Liver (tissue), 9 donors: ENCODE results near the gene FBN1. TPM values are rescaled to one million over a fixed set of nuclear protein-coding genes. Genes with fewer than 3 reads are reported as not detected.

Experiments
- DNase-seq: peaks from one replicate; pipeline ENCODE4 v3.0.0-alpha.2; 2017; ENCODE audit warnings: low spot score
- H3K27ac ChIP-seq, 2 donors: one replicate each; pipeline ENCODE4 v1.7.0; 2013; ENCODE audit warnings: inconsistent platforms in 2 of 2, low read length in 2 of 2, control low read depth in 1 of 2, low read depth in 1 of 2, mild to moderate bottlenecking in 1 of 2
- H3K27me3 ChIP-seq, 4 donors: one replicate each; pipeline versions ENCODE4 v1.6.1 to v1.7.0; 2013; ENCODE audit warnings: low read length in 3 of 4, inconsistent platforms in 1 of 4, mild to moderate bottlenecking in 1 of 4, moderate library complexity in 1 of 4; ENCODE audit not compliant: control insufficient read depth in 4 of 4, insufficient read depth in 4 of 4
- H3K36me3 ChIP-seq, 4 donors: one replicate each; pipeline versions ENCODE4 v1.6.1 to v1.7.0; 2013; ENCODE audit warnings: low read length in 3 of 4, mild to moderate bottlenecking in 3 of 4, low read depth in 1 of 4, moderate library complexity in 1 of 4; ENCODE audit not compliant: control insufficient read depth in 4 of 4, insufficient read depth in 3 of 4
- H3K4me1 ChIP-seq, 4 donors: one replicate each; pipeline versions ENCODE4 v1.6.1 to v1.7.0; 2013; ENCODE audit warnings: low read length in 3 of 4, mild to moderate bottlenecking in 3 of 4, moderate library complexity in 1 of 4; ENCODE audit not compliant: control insufficient read depth in 4 of 4, insufficient read depth in 4 of 4
- H3K4me3 ChIP-seq, 3 donors: one replicate each; pipeline versions ENCODE4 v1.6.1 to v1.7.0; 2013; ENCODE audit warnings: low read length in 3 of 3, control low read depth in 1 of 3, low read depth in 1 of 3, mild to moderate bottlenecking in 1 of 3
- H3K9ac ChIP-seq, 2 donors: one replicate each; pipeline ENCODE4 v1.7.0; 2013; ENCODE audit warnings: low read length in 2 of 2, mild to moderate bottlenecking in 2 of 2, moderate library complexity in 2 of 2, control low read depth in 1 of 2, low read depth in 1 of 2
- H3K9me3 ChIP-seq, 4 donors: one replicate each; pipeline versions ENCODE4 v1.6.1 to v1.7.0; 2013; ENCODE audit warnings: low read length in 3 of 4; ENCODE audit not compliant: control insufficient read depth in 4 of 4
- EGR1 ChIP-seq, 2 donors: IDR thresholded peaks; 2 replicates each; pipeline ENCODE4 v1.6.1; 2016 to 2018; ENCODE audit warnings: antibody characterized with exemption in 2 of 2, low read depth in 2 of 2
- FOXA2 ChIP-seq: IDR thresholded peaks from 2 replicates; pipeline ENCODE4 v1.6.1; 2016; ENCODE audit warnings: antibody characterized with exemption
- GABPA ChIP-seq, 2 donors: IDR thresholded peaks in 1 of 2; conservative IDR thresholded peaks in 1 of 2; 2 replicates each; pipeline ENCODE4 v1.6.1; 2016; ENCODE audit warnings: antibody characterized with exemption in 2 of 2, mild to moderate bottlenecking in 1 of 2, moderate library complexity in 1 of 2
- HNF4A ChIP-seq, 2 donors: conservative IDR thresholded peaks; 2 replicates each; pipeline ENCODE4 v1.6.1; 2016; ENCODE audit warnings: antibody characterized with exemption in 2 of 2, mild to moderate bottlenecking in 2 of 2
- HNF4G ChIP-seq: IDR thresholded peaks from 2 replicates; pipeline ENCODE4 v1.6.1; 2016; ENCODE audit warnings: antibody characterized with exemption
- JUND ChIP-seq, 2 donors: IDR thresholded peaks; 2 replicates each; pipeline ENCODE4 v1.6.1; 2016; ENCODE audit warnings: antibody characterized with exemption in 2 of 2
- NR2F2 ChIP-seq: IDR thresholded peaks from 2 replicates; pipeline ENCODE4 v1.6.1; 2016; ENCODE audit warnings: antibody characterized with exemption
- RAD21 ChIP-seq, 2 donors: IDR thresholded peaks; 2 replicates each; pipeline ENCODE4 v1.6.1; 2016; ENCODE audit warnings: antibody characterized with exemption in 2 of 2, mild to moderate bottlenecking in 2 of 2
- REST ChIP-seq: IDR thresholded peaks from 2 replicates; pipeline ENCODE4 v1.6.1; 2016; ENCODE audit warnings: antibody characterized with exemption, mild to moderate bottlenecking
- SP1 ChIP-seq: IDR thresholded peaks from 2 replicates; pipeline ENCODE4 v1.6.1; 2018; ENCODE audit warnings: antibody characterized with exemption, mild to moderate bottlenecking
- YY1 ChIP-seq: IDR thresholded peaks from 2 replicates; pipeline ENCODE4 v1.6.1; 2016; ENCODE audit warnings: antibody characterized with exemption, mild to moderate bottlenecking
- ZBTB33 ChIP-seq: IDR thresholded peaks from 2 replicates; pipeline ENCODE4 v1.6.1; 2016; ENCODE audit warnings: antibody characterized with exemption
- WGBS: extraction: QIAGEN DNeasy Blood & Tissue Kit; methylation state at CpG from one replicate; pipeline ENCODE4 v1.1.7; 2013; 5-methylcytosine and 5-hydroxymethylcytosine counted together
- polyA plus RNA-seq, 2 donors: library from polyadenylated mRNA; stranded (reverse) in 1 of 2; unstranded in 1 of 2; fragments of 200-250 nt in 1 of 2; fragments of >200 nt in 1 of 2; fragmentation: Nextera tagmentation in 1 of 2; extraction: Ambion mirVana in 1 of 2; gene quantifications; one replicate each; pipeline versions ENCODE4 v1.2.1 to v1.2.3, GENCODE V29; 2013 to 2015
- total RNA-seq, 2 donors: library from RNA; depleted of rRNA; stranded (reverse); fragments of >200 nt; gene quantifications; one replicate each; pipeline ENCODE4 v1.2.3, GENCODE V29; 2014
- TF ChIP-seq, protein P1 (sequence below): IDR thresholded peaks from 2 replicates; pipeline ENCODE4 v1.6.1; 2016; ENCODE audit warnings: antibody characterized with exemption
- TF ChIP-seq, protein P2 (sequence below): IDR thresholded peaks from 2 replicates; pipeline ENCODE4 v1.6.1; 2016; ENCODE audit warnings: antibody characterized with exemption
- TF ChIP-seq, protein P3 (sequence below): fragments of 150-350 bp; IDR thresholded peaks from 2 replicates; pipeline ENCODE4 v1.5.1; 2017; ENCODE audit warnings: improper control_type of control experiment, low read depth, low read length; ENCODE audit not compliant: missing input control
- donor health status: healthy.
- donor health status: healthy.
- donor health status: healthy.
- donor health status: healthy.
- donor health status: healthy.

The FBN1 gene
- total and polyA plus RNA-seq, 4 donors, result 1.3 to 20.1 (median 12.4) TPM

DNA sequence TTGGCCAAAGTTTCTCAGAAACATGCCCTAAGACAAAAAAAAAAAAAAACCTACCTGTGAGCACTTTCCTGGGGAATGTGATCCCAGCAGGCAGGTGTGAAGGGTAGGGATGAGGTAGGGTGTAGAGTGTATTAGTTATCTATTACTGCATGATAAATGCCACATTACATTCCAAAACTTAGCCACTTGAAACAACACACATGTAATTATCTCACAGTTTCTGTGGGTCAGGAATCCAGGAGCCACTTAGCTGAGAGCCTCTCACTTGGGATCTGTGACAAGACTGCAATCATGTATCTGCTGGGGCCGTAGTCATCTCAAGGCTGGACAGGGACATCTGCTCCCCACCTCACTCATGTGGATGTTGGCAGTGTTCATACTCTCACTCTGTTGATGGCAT is 18.9 kb upstream of the FBN1 start:
- no peak overlapping the region for H3K9ac ChIP-seq
- H3K4me1 ChIP-seq, result no peaks in the 10 kb centered on the region
- TF ChIP-seq YY1 (no peak), HNF4G (no peak), ZBTB33 (no peak), FOXA2 (no peak), SP1 (no peak), GABPA (IDR thresholded peaks at IDR 0.05 in 1 of 2, conservative IDR thresholded peaks at IDR 0.05 in 1 of 2) (no peak), NR2F2 (no peak), EGR1 (IDR thresholded peaks at IDR 0.05; ENCODE audit: low read depth in 2 of 2) (no peak), HNF4A (conservative IDR thresholded peaks at IDR 0.05) (no peak)
- TF ChIP-seq, protein P1, sequence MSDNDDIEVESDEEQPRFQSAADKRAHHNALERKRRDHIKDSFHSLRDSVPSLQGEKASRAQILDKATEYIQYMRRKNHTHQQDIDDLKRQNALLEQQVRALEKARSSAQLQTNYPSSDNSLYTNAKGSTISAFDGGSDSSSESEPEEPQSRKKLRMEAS, result no peak
- DNase-seq, result no peak
- H3K27me3 ChIP-seq, result no peaks in the 10 kb centered on the region
- H3K27ac ChIP-seq, result no peak overlapping the region
- no peaks in the 10 kb centered on the region for H3K9me3 ChIP-seq
- no peaks in the 10 kb centered on the region for H3K36me3 ChIP-seq
- 92% methylated on average over 1 of the region's 1 CpG for WGBS
- no peak overlapping the region for H3K4me3 ChIP-seq

- no peaks in the 10 kb centered on the region for H3K27me3 ChIP-seq
- no peak overlapping the region for H3K4me3 ChIP-seq
- no peaks in the 10 kb centered on the region for H3K4me1 ChIP-seq
- no peak overlapping the region for H3K27ac ChIP-seq
- TF ChIP-seq REST (no peak), ZBTB33 (no peak), HNF4G (no peak), RAD21 (IDR thresholded peaks at IDR 0.05) (no peak), FOXA2 (no peak), HNF4A (conservative IDR thresholded peaks at IDR 0.05) (no peak), GABPA (IDR thresholded peaks at IDR 0.05 in 1 of 2, conservative IDR thresholded peaks at IDR 0.05 in 1 of 2) (no peak), YY1 (no peak), JUND (IDR thresholded peaks at IDR 0.05) (no peak)
- TF ChIP-seq, protein P2, sequence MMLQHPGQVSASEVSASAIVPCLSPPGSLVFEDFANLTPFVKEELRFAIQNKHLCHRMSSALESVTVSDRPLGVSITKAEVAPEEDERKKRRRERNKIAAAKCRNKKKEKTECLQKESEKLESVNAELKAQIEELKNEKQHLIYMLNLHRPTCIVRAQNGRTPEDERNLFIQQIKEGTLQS, result no peak
- TF ChIP-seq, protein P3, sequence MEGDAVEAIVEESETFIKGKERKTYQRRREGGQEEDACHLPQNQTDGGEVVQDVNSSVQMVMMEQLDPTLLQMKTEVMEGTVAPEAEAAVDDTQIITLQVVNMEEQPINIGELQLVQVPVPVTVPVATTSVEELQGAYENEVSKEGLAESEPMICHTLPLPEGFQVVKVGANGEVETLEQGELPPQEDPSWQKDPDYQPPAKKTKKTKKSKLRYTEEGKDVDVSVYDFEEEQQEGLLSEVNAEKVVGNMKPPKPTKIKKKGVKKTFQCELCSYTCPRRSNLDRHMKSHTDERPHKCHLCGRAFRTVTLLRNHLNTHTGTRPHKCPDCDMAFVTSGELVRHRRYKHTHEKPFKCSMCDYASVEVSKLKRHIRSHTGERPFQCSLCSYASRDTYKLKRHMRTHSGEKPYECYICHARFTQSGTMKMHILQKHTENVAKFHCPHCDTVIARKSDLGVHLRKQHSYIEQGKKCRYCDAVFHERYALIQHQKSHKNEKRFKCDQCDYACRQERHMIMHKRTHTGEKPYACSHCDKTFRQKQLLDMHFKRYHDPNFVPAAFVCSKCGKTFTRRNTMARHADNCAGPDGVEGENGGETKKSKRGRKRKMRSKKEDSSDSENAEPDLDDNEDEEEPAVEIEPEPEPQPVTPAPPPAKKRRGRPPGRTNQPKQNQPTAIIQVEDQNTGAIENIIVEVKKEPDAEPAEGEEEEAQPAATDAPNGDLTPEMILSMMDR, result no peak
- no peaks in the 10 kb centered on the region for H3K36me3 ChIP-seq
- no peak for DNase-seq
- H3K9ac ChIP-seq, result no peak overlapping the region
- no peaks in the 10 kb centered on the region for H3K9me3 ChIP-seq
- WGBS, result 68% methylated on average over 7 of the region's 7 CpGs
These were observed 12.6 kb upstream of the FBN1 start for GRCh38 chr15:48657950-48658591.
